Astrocyte (in vitro differentiated cells and primary cell): Measurements from ENCODE around the gene NOX3. TPM values are rescaled to one million over a fixed set of nuclear protein-coding genes. Genes with fewer than 3 reads are reported as not detected.

Experiments used
- DNase-seq: peaks from one replicate; pipeline ENCODE4 v3.0.0-alpha.2; 2010; ENCODE audit warnings: low read depth
- FAIRE-seq: peaks from 2 replicates; lab custom pipeline; 2011; peaks lifted over from hg19 to GRCh38; lab: Jason Lieb, UNC
- H2AFZ ChIP-seq: 2 replicates; pipeline ENCODE4 v1.6.0; 2012; ENCODE audit warnings: low read depth, low read length, inconsistent platforms
- H3K27ac ChIP-seq: 2 replicates; pipeline ENCODE4 v1.5.1; 2011; ENCODE audit warnings: low read depth, low read length, inconsistent platforms
- H3K27me3 ChIP-seq: 2 replicates; pipeline ENCODE4 v1.6.0; 2011; ENCODE audit warnings: low read length, inconsistent platforms; ENCODE audit not compliant: insufficient read depth
- H3K36me3 ChIP-seq: 2 replicates; pipeline ENCODE4 v1.5.1; 2011; ENCODE audit warnings: low read length, inconsistent platforms; ENCODE audit not compliant: insufficient read depth
- H3K4me1 ChIP-seq: 2 replicates; pipeline ENCODE4 v1.5.1; 2011; ENCODE audit warnings: low read length, inconsistent platforms; ENCODE audit not compliant: insufficient read depth
- H3K4me2 ChIP-seq: 2 replicates; pipeline ENCODE4 v1.6.0; 2012; ENCODE audit warnings: low read length, inconsistent platforms
- H3K4me3 ChIP-seq: 2 replicates; pipeline ENCODE4 v1.5.1; 2011; ENCODE audit warnings: low read depth, mild to moderate bottlenecking, low read length, inconsistent platforms; ENCODE audit not compliant: insufficient read depth
- H3K79me2 ChIP-seq: 2 replicates; pipeline ENCODE4 v1.6.0; 2012; ENCODE audit warnings: mild to moderate bottlenecking, low read length, inconsistent platforms; ENCODE audit not compliant: insufficient read depth
- H3K9ac ChIP-seq: 2 replicates; pipeline ENCODE4 v1.6.0; 2012; ENCODE audit warnings: mild to moderate bottlenecking, low read length, inconsistent platforms
- H3K9me3 ChIP-seq: 2 replicates; pipeline ENCODE4 v1.5.1; 2012; ENCODE audit warnings: low read depth, mild to moderate bottlenecking, low read length, inconsistent platforms; ENCODE audit not compliant: insufficient read depth
- H4K20me1 ChIP-seq: 2 replicates; pipeline ENCODE4 v1.6.0; 2012; ENCODE audit warnings: low read length, inconsistent platforms; ENCODE audit not compliant: insufficient read depth
- H3K27ac Mint-ChIP-seq: one replicate; pipeline ENCODE4 v1.8.0; 2021; ENCODE audit warnings: mild to moderate bottlenecking, mixed read lengths; ENCODE audit not compliant: unreplicated experiment
- H3K27me3 Mint-ChIP-seq: one replicate; pipeline ENCODE4 v1.8.0; 2021; ENCODE audit warnings: low read depth, mixed read lengths; ENCODE audit not compliant: unreplicated experiment
- H3K36me3 Mint-ChIP-seq: one replicate; pipeline ENCODE4 v1.8.0; 2021; ENCODE audit warnings: low read depth, mixed read lengths; ENCODE audit not compliant: unreplicated experiment
- H3K4me1 Mint-ChIP-seq: one replicate; pipeline ENCODE4 v1.8.0; 2021; ENCODE audit warnings: low read depth, mixed read lengths; ENCODE audit not compliant: unreplicated experiment
- H3K4me3 Mint-ChIP-seq: one replicate; pipeline ENCODE4 v1.8.0; 2021; ENCODE audit warnings: mild to moderate bottlenecking, moderate library complexity, mixed read lengths; ENCODE audit not compliant: unreplicated experiment
- H3K9me3 Mint-ChIP-seq: one replicate; pipeline ENCODE4 v1.8.0; 2021; ENCODE audit warnings: mild to moderate bottlenecking, mixed read lengths; ENCODE audit not compliant: unreplicated experiment
- EZH2 ChIP-seq: IDR thresholded peaks from 2 replicates; pipeline ENCODE4 v1.6.1; 2012; ENCODE audit warnings: mild to moderate bottlenecking, low read length, inconsistent platforms; ENCODE audit not compliant: insufficient read depth
- total RNA-seq: library from RNA; stranded (reverse); gene quantifications from 2 replicates; pipeline ENCODE4 v1.2.1, GENCODE V29; 2021
- TF ChIP-seq, protein P1 (sequence below): IDR thresholded peaks from 2 replicates; pipeline ENCODE4 v1.5.1; 2011; ENCODE audit warnings: low read depth, mild to moderate bottlenecking, inconsistent platforms, low read length, moderate library complexity; ENCODE audit not compliant: insufficient read depth

NOX3 gene
- total RNA-seq, 1 donor from 2014 or later: 0.30 TPM

DNA sequence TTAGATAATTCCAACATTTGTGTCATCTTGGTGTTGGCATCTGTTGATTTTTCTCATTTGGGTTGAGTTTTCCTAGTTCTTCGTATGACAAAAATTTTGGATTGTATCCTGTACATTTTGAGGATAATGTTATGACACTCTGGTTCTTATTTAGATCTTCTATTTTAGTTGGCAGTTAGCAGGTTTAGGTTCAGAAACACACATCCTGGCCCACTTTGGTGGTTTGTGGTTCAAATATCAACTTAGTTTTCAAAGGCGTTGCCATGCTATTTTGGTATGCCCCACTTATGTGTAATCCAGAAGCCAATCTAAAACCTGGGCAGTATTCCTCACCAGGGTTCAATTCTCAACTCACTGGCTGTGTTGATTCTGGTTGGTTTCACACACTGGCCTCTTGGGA is 68.2 kb downstream of the NOX3 start:
- Histone ChIP-seq H3K4me3 (no peak overlapping the region), H4K20me1 (no peaks in the 10 kb centered on the region), H3K4me2 (no peak overlapping the region), H3K79me2 (no peaks in the 10 kb centered on the region), H3K9ac (no peak overlapping the region), H3K36me3 (no peaks in the 10 kb centered on the region), H3K4me1 (no peaks in the 10 kb centered on the region), H2AFZ (no peak overlapping the region), H3K27me3 (no peaks in the 10 kb centered on the region), H3K27ac (no peak overlapping the region), H3K9me3 (no peaks in the 10 kb centered on the region)
- Mint-ChIP-seq H3K9me3 (peaks cover 4% of the 10 kb centered on the region), H3K4me1 (peaks cover under 1% of the 10 kb centered on the region), H3K27ac (no peak overlapping the region), H3K36me3 (no peaks in the 10 kb centered on the region), H3K27me3 (no peaks in the 10 kb centered on the region), H3K4me3 (no peak overlapping the region)
- FAIRE-seq (no peak), DNase-seq (no peak)
- TF ChIP-seq, protein P1, sequence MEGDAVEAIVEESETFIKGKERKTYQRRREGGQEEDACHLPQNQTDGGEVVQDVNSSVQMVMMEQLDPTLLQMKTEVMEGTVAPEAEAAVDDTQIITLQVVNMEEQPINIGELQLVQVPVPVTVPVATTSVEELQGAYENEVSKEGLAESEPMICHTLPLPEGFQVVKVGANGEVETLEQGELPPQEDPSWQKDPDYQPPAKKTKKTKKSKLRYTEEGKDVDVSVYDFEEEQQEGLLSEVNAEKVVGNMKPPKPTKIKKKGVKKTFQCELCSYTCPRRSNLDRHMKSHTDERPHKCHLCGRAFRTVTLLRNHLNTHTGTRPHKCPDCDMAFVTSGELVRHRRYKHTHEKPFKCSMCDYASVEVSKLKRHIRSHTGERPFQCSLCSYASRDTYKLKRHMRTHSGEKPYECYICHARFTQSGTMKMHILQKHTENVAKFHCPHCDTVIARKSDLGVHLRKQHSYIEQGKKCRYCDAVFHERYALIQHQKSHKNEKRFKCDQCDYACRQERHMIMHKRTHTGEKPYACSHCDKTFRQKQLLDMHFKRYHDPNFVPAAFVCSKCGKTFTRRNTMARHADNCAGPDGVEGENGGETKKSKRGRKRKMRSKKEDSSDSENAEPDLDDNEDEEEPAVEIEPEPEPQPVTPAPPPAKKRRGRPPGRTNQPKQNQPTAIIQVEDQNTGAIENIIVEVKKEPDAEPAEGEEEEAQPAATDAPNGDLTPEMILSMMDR: no peak

DNA sequence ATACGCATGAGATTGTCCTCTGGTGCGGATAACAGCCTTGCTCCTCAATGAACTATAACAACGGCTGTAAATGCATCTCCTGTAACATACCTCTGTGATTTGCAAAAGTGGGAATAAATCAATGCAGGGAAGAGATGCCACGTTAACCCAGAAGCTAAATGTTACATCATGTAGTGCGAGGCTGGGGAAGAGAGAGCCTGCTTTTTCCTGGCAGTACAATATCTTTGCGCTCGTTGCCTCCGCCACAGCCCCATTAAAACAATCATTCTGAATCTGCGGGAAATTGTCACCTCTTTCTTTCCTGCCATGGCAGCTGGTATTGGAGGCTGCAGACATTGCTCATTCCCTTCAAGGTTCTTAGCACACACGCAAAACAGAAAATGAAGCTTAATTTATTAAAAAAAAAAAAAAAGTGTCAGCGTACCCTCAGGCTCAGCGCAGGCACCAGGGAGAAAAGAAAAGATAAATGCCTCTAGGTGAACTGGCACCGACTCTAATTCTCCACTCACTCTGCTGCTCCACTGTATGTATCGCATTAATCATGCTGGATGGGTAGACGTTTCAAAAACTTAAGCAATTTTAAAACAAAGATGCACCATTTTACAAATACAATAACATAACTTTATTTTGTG is 71.2 kb downstream of the NOX3 start:
- no peaks in the 10 kb centered on the region for H4K20me1 ChIP-seq
- H2AFZ ChIP-seq: no peak overlapping the region
- H3K79me2 ChIP-seq: no peaks in the 10 kb centered on the region
- no peaks in the 10 kb centered on the region for H3K27me3 ChIP-seq
- H3K9me3 Mint-ChIP-seq: no peaks in the 10 kb centered on the region
- TF ChIP-seq, protein P1: no peak
- TF ChIP-seq EZH2: no peak
- no peak overlapping the region for H3K4me3 Mint-ChIP-seq
- no peaks in the 10 kb centered on the region for H3K36me3 Mint-ChIP-seq
- no peak overlapping the region for H3K27ac ChIP-seq
- H3K9ac ChIP-seq: no peak overlapping the region
- no peak overlapping the region for H3K4me3 ChIP-seq
- H3K36me3 ChIP-seq: no peaks in the 10 kb centered on the region
- no peak for FAIRE-seq
- H3K27ac Mint-ChIP-seq: no peak overlapping the region
- no peak overlapping the region for H3K4me2 ChIP-seq
- no peaks in the 10 kb centered on the region for H3K27me3 Mint-ChIP-seq
- H3K9me3 ChIP-seq: no peaks in the 10 kb centered on the region
- H3K4me1 ChIP-seq: peaks cover 4% of the 10 kb centered on the region
- no peak for DNase-seq
- H3K4me1 Mint-ChIP-seq: peaks cover 10% of the 10 kb centered on the region

DNA sequence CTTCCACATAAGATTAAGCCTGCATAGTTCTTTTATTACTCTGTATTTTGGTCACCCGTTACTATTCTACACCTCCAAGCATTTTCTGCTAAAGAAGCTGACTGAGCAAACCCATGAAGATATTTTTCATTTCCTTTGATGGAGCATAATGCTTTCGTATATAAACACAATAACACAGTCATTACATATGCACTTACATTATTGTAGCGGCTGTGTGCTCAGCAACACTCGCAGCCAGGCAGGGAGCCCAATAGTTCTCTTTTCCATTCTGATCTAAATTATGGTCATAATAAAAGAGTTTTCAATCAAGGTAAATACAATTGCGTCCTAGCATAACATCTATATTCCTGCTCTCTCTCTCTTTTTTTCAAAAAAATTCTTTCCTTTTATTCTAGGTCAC is 71.7 kb downstream of the NOX3 start:
- Histone ChIP-seq H3K9me3 (no peaks in the 10 kb centered on the region), H3K36me3 (no peaks in the 10 kb centered on the region), H3K79me2 (no peaks in the 10 kb centered on the region), H3K27ac (no peak overlapping the region), H3K4me1 (peaks cover 4% of the 10 kb centered on the region), H3K9ac (no peak overlapping the region), H3K4me2 (no peak overlapping the region), H3K4me3 (no peak overlapping the region), H2AFZ (no peak overlapping the region), H4K20me1 (no peaks in the 10 kb centered on the region), H3K27me3 (no peaks in the 10 kb centered on the region)
- Mint-ChIP-seq H3K27me3 (no peaks in the 10 kb centered on the region), H3K4me1 (peaks cover 10% of the 10 kb centered on the region), H3K9me3 (no peaks in the 10 kb centered on the region), H3K4me3 (no peak overlapping the region), H3K27ac (no peak overlapping the region), H3K36me3 (no peaks in the 10 kb centered on the region)
- FAIRE-seq (no peak), DNase-seq (peak; percentile 7)
- TF ChIP-seq EZH2: no peak
- TF ChIP-seq, protein P1: no peak
